Measurements from ENCODE around the gene TSGA10.

GRCh38 chr2:99181624-99182000 lies 26.9 kb upstream of the TSGA10 start:
- TF ChIP-seq CTCF (IDR thresholded peaks at IDR 0.05) (no peak), POLR2A (IDR thresholded peaks at IDR 0.05) (no peak)

All from body of pancreas (tissue), 4 donors.